Esophagus mucosa (tissue), 1 donor: ENCODE measurements around the gene TET3. TPM values are rescaled to one million over a fixed set of nuclear protein-coding genes. Genes with fewer than 3 reads are reported as not detected.

Source experiments
- ATAC-seq: fragments of 200-7000 bp; cut with Tn5 transposase; one replicate; pipeline ENCODE4 v1.9.1; 2020
- total RNA-seq: library from RNA; stranded (reverse); gene quantifications from one replicate; pipeline ENCODE4 v1.2.4, GENCODE V29; 2023
- donor health status: DM: yes; HTN: yes; CAD: no.

TET3 gene
- total RNA-seq, 1 donor from 2014 or later: 18.8 TPM

GRCh38 chr2:74007121-74007520 is 22.4 kb downstream of the TET3 start:
- no peak for ATAC-seq

- no peak for ATAC-seq
These were observed 23.0 kb downstream of the TET3 start for GRCh38 chr2:74007711-74008110.

- ATAC-seq: no peak
These were observed 24.2 kb downstream of the TET3 start for GRCh38 chr2:74008761-74009395.

- ATAC-seq: no peak
These were observed 24.9 kb downstream of the TET3 start for GRCh38 chr2:74009577-74009976.

GRCh38 chr2:74010087-74010541 is 25.4 kb downstream of the TET3 start:
- peak; percentile 97 for ATAC-seq

GRCh38 chr2:74011246-74011645 is 26.5 kb downstream of the TET3 start:
- no peak for ATAC-seq

GRCh38 chr2:74014813-74015212 is 30.1 kb downstream of the TET3 start:
- no peak for ATAC-seq

GRCh38 chr2:74017223-74017622 is 32.5 kb downstream of the TET3 start:
- ATAC-seq: no peak

GRCh38 chr2:74019516-74019915 is 34.8 kb downstream of the TET3 start:
- ATAC-seq: no peak

- ATAC-seq: peak; percentile 54
These were observed 36.1 kb downstream of the TET3 start for GRCh38 chr2:74020702-74021406.

GRCh38 chr2:74021407-74021755 is 36.7 kb downstream of the TET3 start:
- ATAC-seq: no peak

- no peak for ATAC-seq
These were observed 39.5 kb downstream of the TET3 start for GRCh38 chr2:74024216-74024615.

GRCh38 chr2:74025971-74026612 is 41.4 kb downstream of the TET3 start:
- ATAC-seq: peak; percentile 83

- ATAC-seq: no peak
These were observed 42.1 kb downstream of the TET3 start for GRCh38 chr2:74026687-74027241.

GRCh38 chr2:74027496-74027895 is 42.8 kb downstream of the TET3 start:
- no peak for ATAC-seq

GRCh38 chr2:74028290-74028689 is 43.6 kb downstream of the TET3 start:
- ATAC-seq: no peak

GRCh38 chr2:74028741-74029140 is 44.0 kb downstream of the TET3 start:
- ATAC-seq: no peak

GRCh38 chr2:74029714-74030397 is 45.1 kb downstream of the TET3 start:
- ATAC-seq: no peak

- no peak for ATAC-seq
These were observed 46.5 kb downstream of the TET3 start for GRCh38 chr2:74031221-74031620.

GRCh38 chr2:74031959-74032287 is 47.2 kb downstream of the TET3 start:
- no peak for ATAC-seq

- ATAC-seq: no peak
These were observed 48.7 kb downstream of the TET3 start for GRCh38 chr2:74033375-74033774.
